HepG2 (cell line): ENCODE results near the gene PPM1M. TPM values are rescaled to one million over a fixed set of nuclear protein-coding genes. Genes with fewer than 3 reads are reported as not detected.

Experiments used
- AHDC1 ChIP-seq: sonication (generic); formaldehyde crosslinking; IDR thresholded peaks from 2 replicates; pipeline ENCODE4 v1.5.1; 2020; ENCODE audit warnings: mild to moderate bottlenecking, missing genetic modification reagents, borderline replicate concordance
- BRD4 ChIP-seq: sonication (generic); formaldehyde crosslinking; IDR thresholded peaks from 2 replicates; pipeline ENCODE4 v1.4.0; 2020; ENCODE audit warnings: missing genetic modification reagents
- GFI1 ChIP-seq: sonication (generic); formaldehyde crosslinking; IDR thresholded peaks from 2 replicates; pipeline ENCODE4 v1.5.0; 2020; ENCODE audit warnings: missing genetic modification reagents, mild to moderate bottlenecking, borderline replicate concordance
- KLF11 ChIP-seq: IDR thresholded peaks from 2 replicates; pipeline ENCODE4 v1.6.1; 2016; ENCODE audit warnings: missing compliant biosample characterization
- MTA3 ChIP-seq: sonication (generic); formaldehyde crosslinking; IDR thresholded peaks from 2 replicates; pipeline ENCODE4 v1.4.0; 2020; ENCODE audit warnings: missing genetic modification reagents
- NBN ChIP-seq: fragments of 450-650 bp; conservative IDR thresholded peaks from 2 replicates; pipeline ENCODE4 v1.6.1; 2017
- NFKB2 ChIP-seq: sonication (generic); formaldehyde crosslinking; IDR thresholded peaks from 2 replicates; pipeline ENCODE4 v1.4.0; 2020; ENCODE audit warnings: missing genetic modification reagents, borderline replicate concordance
- NR2F6 ChIP-seq, 2 experiments: IDR thresholded peaks; 2 replicates each; pipeline ENCODE4 v1.6.1; 2016; ENCODE audit warnings: antibody characterized with exemption in 1 of 2, mild to moderate bottlenecking in 1 of 2
- TFAP4 ChIP-seq: sonication (generic); IDR thresholded peaks from 2 replicates; pipeline ENCODE4 v1.6.1; 2016; ENCODE audit warnings: low read depth, borderline replicate concordance
- ZNF317 ChIP-seq: sonication (generic); formaldehyde crosslinking; IDR thresholded peaks from 2 replicates; pipeline ENCODE4 v1.5.0; 2020; ENCODE audit warnings: mild to moderate bottlenecking, missing genetic modification reagents
- ZNF768 ChIP-seq: sonication (generic); formaldehyde crosslinking; IDR thresholded peaks from 2 replicates; pipeline ENCODE4 v1.4.0; 2020; ENCODE audit warnings: missing genetic modification reagents
- ZNF790 ChIP-seq: sonication (generic); formaldehyde crosslinking; IDR thresholded peaks from 2 replicates; pipeline ENCODE4 v1.8.0; 2022; ENCODE audit warnings: missing genetic modification reagents, mild to moderate bottlenecking, borderline replicate concordance
- polyA plus RNA-seq, 8 experiments: library from polyadenylated mRNA; depleted of rRNA in 3 of 8; stranded (reverse) in 7 of 8; unstranded in 1 of 8; fragments of >200 nt; fragmentation: Illumina TruSeq in 4 of 8; extraction: Trizol in 4 of 8; gene quantifications; 2 replicates each; pipeline versions ENCODE4 v1.2.1 to v1.2.3, GENCODE V29; 2011 to 2016; ENCODE audit warnings: low read depth in 4 of 8, missing spikeins in 1 of 8, mixed read lengths in 1 of 8; ENCODE audit not compliant: insufficient read depth in 1 of 8
- total RNA-seq, 5 experiments: library from RNA; depleted of rRNA; stranded (reverse); fragments of >200 nt; fragmentation: Illumina TruSeq; extraction: Trizol; gene quantifications; 2 replicates each; pipeline ENCODE4 v1.2.3, GENCODE V29; 2016; ENCODE audit warnings: low read depth in 1 of 5
- TF ChIP-seq, protein P1 (sequence below): sonication (generic); formaldehyde crosslinking; IDR thresholded peaks from 2 replicates; pipeline ENCODE4 v1.8.1; 2022; ENCODE audit warnings: mild to moderate bottlenecking, missing genetic modification reagents
- TF ChIP-seq, protein P2 (sequence below): IDR thresholded peaks from 2 replicates; pipeline ENCODE4 v1.4.0; 2020; ENCODE audit warnings: mild to moderate bottlenecking, missing genetic modification reagents

PPM1M gene
- total and polyA plus RNA-seq, 2 of the 13 experiments (the other 11 are each of a cell fraction or from before 2014, with no cell fraction given), result 2.5 to 5.9 TPM

GRCh38 chr3:52238761-52239701 is 6.5 kb upstream of the PPM1M start, which contains the start of gene TWF2 (continued):
- no peak; the same call in 1 of the 2 replicates for TF ChIP-seq AHDC1 (CRISPR knock-in tag)
- peak; percentile 58; the same call in 1 of the 2 replicates for TF ChIP-seq ZNF790 (CRISPR knock-in tag)
- peak; percentile 93 for TF ChIP-seq BRD4 (CRISPR knock-in tag)
- no peak for TF ChIP-seq NBN
- TF ChIP-seq GFI1 (CRISPR knock-in tag), result no peak; the same call in 1 of the 2 replicates
- TF ChIP-seq MTA3 (CRISPR knock-in tag), result no peak
- TF ChIP-seq, protein P1, sequence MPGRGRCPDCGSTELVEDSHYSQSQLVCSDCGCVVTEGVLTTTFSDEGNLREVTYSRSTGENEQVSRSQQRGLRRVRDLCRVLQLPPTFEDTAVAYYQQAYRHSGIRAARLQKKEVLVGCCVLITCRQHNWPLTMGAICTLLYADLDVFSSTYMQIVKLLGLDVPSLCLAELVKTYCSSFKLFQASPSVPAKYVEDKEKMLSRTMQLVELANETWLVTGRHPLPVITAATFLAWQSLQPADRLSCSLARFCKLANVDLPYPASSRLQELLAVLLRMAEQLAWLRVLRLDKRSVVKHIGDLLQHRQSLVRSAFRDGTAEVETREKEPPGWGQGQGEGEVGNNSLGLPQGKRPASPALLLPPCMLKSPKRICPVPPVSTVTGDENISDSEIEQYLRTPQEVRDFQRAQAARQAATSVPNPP, result no peak
- TF ChIP-seq TFAP4, result no peak; the same call in 1 of the 2 replicates
- TF ChIP-seq KLF11 (CRISPR knock-in tag), result no peak
- peak; percentile 79; the same call in 1 of the 2 replicates for TF ChIP-seq NFKB2 (CRISPR knock-in tag)
- TF ChIP-seq, protein P2, sequence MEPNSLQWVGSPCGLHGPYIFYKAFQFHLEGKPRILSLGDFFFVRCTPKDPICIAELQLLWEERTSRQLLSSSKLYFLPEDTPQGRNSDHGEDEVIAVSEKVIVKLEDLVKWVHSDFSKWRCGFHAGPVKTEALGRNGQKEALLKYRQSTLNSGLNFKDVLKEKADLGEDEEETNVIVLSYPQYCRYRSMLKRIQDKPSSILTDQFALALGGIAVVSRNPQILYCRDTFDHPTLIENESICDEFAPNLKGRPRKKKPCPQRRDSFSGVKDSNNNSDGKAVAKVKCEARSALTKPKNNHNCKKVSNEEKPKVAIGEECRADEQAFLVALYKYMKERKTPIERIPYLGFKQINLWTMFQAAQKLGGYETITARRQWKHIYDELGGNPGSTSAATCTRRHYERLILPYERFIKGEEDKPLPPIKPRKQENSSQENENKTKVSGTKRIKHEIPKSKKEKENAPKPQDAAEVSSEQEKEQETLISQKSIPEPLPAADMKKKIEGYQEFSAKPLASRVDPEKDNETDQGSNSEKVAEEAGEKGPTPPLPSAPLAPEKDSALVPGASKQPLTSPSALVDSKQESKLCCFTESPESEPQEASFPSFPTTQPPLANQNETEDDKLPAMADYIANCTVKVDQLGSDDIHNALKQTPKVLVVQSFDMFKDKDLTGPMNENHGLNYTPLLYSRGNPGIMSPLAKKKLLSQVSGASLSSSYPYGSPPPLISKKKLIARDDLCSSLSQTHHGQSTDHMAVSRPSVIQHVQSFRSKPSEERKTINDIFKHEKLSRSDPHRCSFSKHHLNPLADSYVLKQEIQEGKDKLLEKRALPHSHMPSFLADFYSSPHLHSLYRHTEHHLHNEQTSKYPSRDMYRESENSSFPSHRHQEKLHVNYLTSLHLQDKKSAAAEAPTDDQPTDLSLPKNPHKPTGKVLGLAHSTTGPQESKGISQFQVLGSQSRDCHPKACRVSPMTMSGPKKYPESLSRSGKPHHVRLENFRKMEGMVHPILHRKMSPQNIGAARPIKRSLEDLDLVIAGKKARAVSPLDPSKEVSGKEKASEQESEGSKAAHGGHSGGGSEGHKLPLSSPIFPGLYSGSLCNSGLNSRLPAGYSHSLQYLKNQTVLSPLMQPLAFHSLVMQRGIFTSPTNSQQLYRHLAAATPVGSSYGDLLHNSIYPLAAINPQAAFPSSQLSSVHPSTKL (CRISPR knock-in tag), result no peak
- TF ChIP-seq ZNF768 (CRISPR knock-in tag), result no peak
- TF ChIP-seq NR2F6 (IDR thresholded peaks at IDR 0.05), result no peak
- 0 out of 2 replicates have a peak, but pooled peaks have one; percentile 43 for TF ChIP-seq NR2F6 (CRISPR knock-in tag; IDR thresholded peaks at IDR 0.05)
- 0 out of 2 replicates have a peak, but pooled peaks have one; percentile 32 for TF ChIP-seq ZNF317 (CRISPR knock-in tag)
